B cell (primary cell): ENCODE results near the gene PDE6B. TPM values are rescaled to one million over a fixed set of nuclear protein-coding genes. Genes with fewer than 3 reads are reported as not detected.

Experiments used
- ATAC-seq: fragments of 200-7000 bp; cut with Tn5 transposase; one replicate; pipeline ENCODE4 v1.10.0; 2021; ENCODE audit warnings: low read depth, mild to moderate bottlenecking, moderate number of reproducible peaks, moderate library complexity
- CTCF ChIA-PET: fragments of 350-600 bp; sonication (Branson Sonifier 250); formaldehyde crosslinking; loops from one replicate; lab custom pipeline; 2021; ENCODE audit warnings: antibody characterized with exemption, inconsistent platforms; lab: Charles Lee
- POLR2A ChIA-PET: fragments of 350-600 bp; sonication (Branson Sonifier 250); formaldehyde crosslinking; loops from one replicate; lab custom pipeline; 2021; ENCODE audit warnings: antibody characterized with exemption; lab: Charles Lee
- DNase-seq: peaks from one replicate; pipeline ENCODE4 v3.0.0; 2013
- H2AFZ ChIP-seq: 2 replicates; pipeline ENCODE4 v1.6.1; 2012; ENCODE audit warnings: mild to moderate bottlenecking, low read depth, low read length; ENCODE audit not compliant: insufficient read depth, poor library complexity, severe bottlenecking
- H3K27ac ChIP-seq, 2 donors: 1 replicate in 1 of 2; 2 replicates in 1 of 2; pipeline ENCODE4 v1.5.1; 2012 to 2013; ENCODE audit warnings: low read length in 2 of 2, mild to moderate bottlenecking in 2 of 2, moderate library complexity in 1 of 2
- H3K27me3 ChIP-seq, 4 experiments: fragments of 200-600 bp in 1 of 4; sonication (generic) in 1 of 4; replicated peaks in 1 of 4; 1 replicate in 2 of 4; 2 replicates in 2 of 4; pipeline versions ENCODE4 v1.6.1 to v1.7.0; 2013 to 2016; ENCODE audit warnings: low read length in 3 of 4, mild to moderate bottlenecking in 2 of 4, mixed read lengths in 1 of 4, moderate library complexity in 1 of 4; ENCODE audit not compliant: insufficient read depth in 4 of 4, control insufficient read depth in 3 of 4; ENCODE audit errors: control extremely low read depth in 1 of 4
- H3K36me3 ChIP-seq, 2 experiments: replicated peaks in 1 of 2; 1 replicate in 1 of 2; 2 replicates in 1 of 2; pipeline versions ENCODE4 v1.6.1 to v1.7.1; 2013; ENCODE audit warnings: low read length in 1 of 2; ENCODE audit not compliant: insufficient read depth in 2 of 2, control insufficient read depth in 1 of 2; ENCODE audit errors: control extremely low read depth in 1 of 2, extremely low read depth in 1 of 2
- H3K4me1 ChIP-seq, 2 donors: fragments of 200-600 bp in 1 of 2; sonication (generic) in 1 of 2; 1 replicate in 1 of 2; 2 replicates in 1 of 2; pipeline versions ENCODE4 v1.5.1 to v1.6.1; 2013 to 2017; ENCODE audit warnings: low read length in 2 of 2; ENCODE audit not compliant: control insufficient read depth in 2 of 2, insufficient read depth in 2 of 2
- H3K4me2 ChIP-seq: replicated peaks from 2 replicates; pipeline ENCODE3; 2012; ENCODE audit warnings: mild to moderate bottlenecking, low read depth, low read length; ENCODE audit not compliant: poor library complexity, severe bottlenecking
- H3K4me3 ChIP-seq, 5 experiments: fragments of 200-600 bp in 1 of 5; sonication (generic) in 1 of 5; 1 replicate in 3 of 5; 2 replicates in 2 of 5; pipeline versions ENCODE4 v1.5.1 to v1.7.0; 2011 to 2016; ENCODE audit warnings: low read length in 4 of 5, mild to moderate bottlenecking in 4 of 5, low read depth in 2 of 5, control low read depth in 1 of 5, moderate library complexity in 1 of 5; ENCODE audit not compliant: insufficient read depth in 1 of 5; ENCODE audit errors: control extremely low read depth in 1 of 5, extremely low read depth in 1 of 5
- H3K79me2 ChIP-seq: fragments of 200-600 bp; sonication (generic); one replicate; pipeline ENCODE4 v1.6.0; 2016; ENCODE audit warnings: low read length; ENCODE audit not compliant: control insufficient read depth, insufficient read depth
- H3K9ac ChIP-seq: fragments of 200-600 bp; sonication (generic); 2 replicates; pipeline ENCODE4 v1.6.1; 2017; ENCODE audit warnings: mild to moderate bottlenecking, low read length, moderate library complexity
- H3K9me3 ChIP-seq, 3 donors: one replicate each; pipeline versions ENCODE4 v1.6.1 to v1.7.1; 2013; ENCODE audit warnings: low read length in 2 of 3; ENCODE audit not compliant: control insufficient read depth in 2 of 3, insufficient read depth in 1 of 3; ENCODE audit errors: control extremely low read depth in 1 of 3
- H4K20me1 ChIP-seq: 2 replicates; pipeline ENCODE4 v1.6.0; 2012; ENCODE audit warnings: mild to moderate bottlenecking, low read length; ENCODE audit not compliant: insufficient read depth, control insufficient read depth, poor library complexity, severe bottlenecking
- H3K27ac Mint-ChIP-seq: one replicate; pipeline ENCODE4 v1.8.0; 2021; ENCODE audit warnings: mixed read lengths
- H3K27me3 Mint-ChIP-seq: one replicate; pipeline ENCODE4 v1.8.0; 2021; ENCODE audit warnings: mixed read lengths
- H3K4me1 Mint-ChIP-seq: one replicate; pipeline ENCODE4 v1.8.0; 2021; ENCODE audit warnings: mixed read lengths
- H3K4me3 Mint-ChIP-seq: one replicate; pipeline ENCODE4 v1.8.0; 2021; ENCODE audit warnings: mixed read lengths
- H3K9me3 Mint-ChIP-seq: one replicate; pipeline ENCODE4 v1.8.0; 2022; ENCODE audit warnings: mixed read lengths; ENCODE audit not compliant: insufficient read depth
- CTCF ChIP-seq: fragments of 200-600 bp; IDR thresholded peaks from one replicate; pipeline ENCODE4 v1.8.0; 2022; ENCODE audit warnings: antibody characterized with exemption, mild to moderate bottlenecking
- EZH2 ChIP-seq: IDR thresholded peaks from 2 replicates; pipeline ENCODE4 v1.6.1; 2012; ENCODE audit warnings: borderline replicate concordance, low read depth, mild to moderate bottlenecking, moderate library complexity, low read length; ENCODE audit not compliant: insufficient read depth, poor library complexity, severe bottlenecking
- WGBS: methylation state at CpG from one replicate; pipeline ENCODE4 v1.1.5; 2013; ENCODE audit warnings: missing lambda C conversion rate; ENCODE audit not compliant: insufficient coverage; 5-methylcytosine and 5-hydroxymethylcytosine counted together
- intact Hi-C: fragments of 100-400 bp; cut with micrococcal nuclease; formaldehyde crosslinking; loops from one replicate; pipeline ENCODE4 v1.10.0; 2022
- polyA plus RNA-seq: library from polyadenylated mRNA; depleted of rRNA; stranded (reverse); fragments of >200 nt; gene quantifications from 2 replicates; pipeline ENCODE4 v1.2.3, GENCODE V29; 2012
- total RNA-seq, 2 donors: library from RNA; stranded (reverse); fragments of 120-200 nt in 1 of 2; gene quantifications; 1 replicate in 1 of 2; 2 replicates in 1 of 2; pipeline versions ENCODE4 v1.2.3 to v1.2.4, GENCODE V29; 2013 to 2022

PDE6B gene
- total and polyA plus RNA-seq, 2 donors (not counting 1 experiment from before 2014, with no cell fraction given), result 20.0 to 25.2 TPM

GRCh38 chr4:707929-708630 is 82.7 kb downstream of the PDE6B start:
- H3K4me3 ChIP-seq, result no peak overlapping the region
- no peaks in the 10 kb centered on the region for H3K27me3 Mint-ChIP-seq
- H3K9me3 ChIP-seq, result no peaks in the 10 kb centered on the region
- H3K4me1 Mint-ChIP-seq, result peaks cover 31% of the 10 kb centered on the region
- DNase-seq (no peak), ATAC-seq (no peak)
- H3K4me3 Mint-ChIP-seq, result peak overlapping the region; percentile 64
- TF ChIP-seq CTCF (no peak), EZH2 (no peak)
- H3K9me3 Mint-ChIP-seq, result no peaks in the 10 kb centered on the region
- H2AFZ ChIP-seq, result no peak overlapping the region
- ChIA-PET CTCF (interaction anchor here (0.5 to 0.8 kb wide), 2 partner anchors 34 to 410 kb away, joined by 3 read pairs; no protein-coding TSS in a partner anchor), POLR2A (no interaction called here)
- H3K27ac Mint-ChIP-seq, result no peak overlapping the region
- intact Hi-C loops, result loop anchor here (10.0 kb wide), 1 partner anchor 227 kb away; the partner anchor contains the start of genes GAK and TMEM175
- WGBS, result 97% methylated on average over 11 of the region's 11 CpGs
- H4K20me1 ChIP-seq, result peaks cover 48% of the 10 kb centered on the region
- H3K27me3 ChIP-seq, result no peaks in the 10 kb centered on the region
- H3K27ac ChIP-seq, result no peak overlapping the region
- H3K79me2 ChIP-seq, result peaks cover 80% of the 10 kb centered on the region
- H3K4me1 ChIP-seq, result peaks cover 17 to 30% of the 10 kb centered on the region in 2 donors
- H3K9ac ChIP-seq, result no peak overlapping the region
- peak overlapping the region; percentile 16 for H3K4me2 ChIP-seq
- H3K36me3 ChIP-seq, result peaks cover 0 to 4% of the 10 kb centered on the region in 2 experiments

GRCh38 chr4:708631-708933 is 83.2 kb downstream of the PDE6B start:
- Histone ChIP-seq H2AFZ (no peak overlapping the region), H3K9me3 (no peaks in the 10 kb centered on the region), H3K27ac (no peak overlapping the region), H3K36me3 (peaks cover 0 to 4% of the 10 kb centered on the region in 2 experiments), H3K4me2 (peak overlapping the region; percentile 16), H3K4me1 (peaks cover 17 to 30% of the 10 kb centered on the region in 2 donors), H3K4me3 (no peak overlapping the region), H3K79me2 (peaks cover 85% of the 10 kb centered on the region), H4K20me1 (peaks cover 53% of the 10 kb centered on the region), H3K27me3 (no peaks in the 10 kb centered on the region), H3K9ac (no peak overlapping the region)
- Mint-ChIP-seq H3K4me1 (peaks cover 31% of the 10 kb centered on the region), H3K4me3 (peak overlapping the region; percentile 29), H3K27ac (no peak overlapping the region), H3K27me3 (no peaks in the 10 kb centered on the region), H3K9me3 (no peaks in the 10 kb centered on the region)
- no peak for TF ChIP-seq EZH2
- no peak for TF ChIP-seq CTCF
- intact Hi-C loops, result loop anchor here (10.0 kb wide), 1 partner anchor 226 kb away; the partner anchor contains the start of genes GAK and TMEM175
- DNase-seq, result no peak
- ChIA-PET CTCF (interaction anchor here (0.8 kb wide), 1 partner anchor 34 kb away, joined by 3 read pairs; no protein-coding TSS in a partner anchor), POLR2A (no interaction called here)
- whole genome bisulfite sequencing, result 100% methylated on average over 1 of the region's 6 CpGs
- no peak for ATAC-seq
